Measurements from ENCODE around the gene TTC23.

The TTC23 gene

DNA sequence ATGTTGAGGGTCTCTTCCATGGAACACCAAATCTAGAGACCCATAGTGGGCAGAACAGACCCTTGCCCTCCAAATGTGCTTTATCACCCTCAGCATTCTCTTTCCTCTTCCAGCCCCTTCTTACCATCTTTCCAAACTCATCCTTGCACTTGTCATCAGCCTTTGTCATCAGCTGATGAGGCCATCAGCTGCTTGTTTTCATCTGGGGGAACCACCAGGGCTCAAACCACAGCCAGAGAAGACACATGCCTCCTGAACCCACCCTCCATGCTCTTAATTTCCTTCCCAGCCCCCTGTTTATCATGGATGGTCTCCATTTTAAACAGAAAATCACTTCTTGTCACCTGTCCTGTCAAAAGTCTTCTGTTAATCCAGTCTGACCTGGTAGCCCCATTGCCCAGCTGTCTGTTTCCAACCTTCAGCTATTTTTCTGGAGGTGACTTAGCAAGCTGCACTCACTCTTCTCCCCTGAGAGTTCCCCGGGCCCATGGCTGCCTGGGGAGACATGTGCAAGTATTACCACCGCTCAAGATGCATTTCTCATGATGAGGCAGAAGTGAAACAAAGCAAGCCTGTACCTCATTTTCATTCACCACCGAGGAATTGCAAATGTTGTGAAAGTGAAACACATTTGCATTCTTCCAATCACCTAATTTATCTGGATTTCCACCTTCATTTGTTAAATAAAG is 159.2 kb downstream of the TTC23 start:
- TF ChIP-seq, protein P1, sequence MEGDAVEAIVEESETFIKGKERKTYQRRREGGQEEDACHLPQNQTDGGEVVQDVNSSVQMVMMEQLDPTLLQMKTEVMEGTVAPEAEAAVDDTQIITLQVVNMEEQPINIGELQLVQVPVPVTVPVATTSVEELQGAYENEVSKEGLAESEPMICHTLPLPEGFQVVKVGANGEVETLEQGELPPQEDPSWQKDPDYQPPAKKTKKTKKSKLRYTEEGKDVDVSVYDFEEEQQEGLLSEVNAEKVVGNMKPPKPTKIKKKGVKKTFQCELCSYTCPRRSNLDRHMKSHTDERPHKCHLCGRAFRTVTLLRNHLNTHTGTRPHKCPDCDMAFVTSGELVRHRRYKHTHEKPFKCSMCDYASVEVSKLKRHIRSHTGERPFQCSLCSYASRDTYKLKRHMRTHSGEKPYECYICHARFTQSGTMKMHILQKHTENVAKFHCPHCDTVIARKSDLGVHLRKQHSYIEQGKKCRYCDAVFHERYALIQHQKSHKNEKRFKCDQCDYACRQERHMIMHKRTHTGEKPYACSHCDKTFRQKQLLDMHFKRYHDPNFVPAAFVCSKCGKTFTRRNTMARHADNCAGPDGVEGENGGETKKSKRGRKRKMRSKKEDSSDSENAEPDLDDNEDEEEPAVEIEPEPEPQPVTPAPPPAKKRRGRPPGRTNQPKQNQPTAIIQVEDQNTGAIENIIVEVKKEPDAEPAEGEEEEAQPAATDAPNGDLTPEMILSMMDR (IDR thresholded peaks at IDR 0.05; ENCODE audit: low read depth, low read length) = no peak
- H3K4me3 ChIP-seq (ENCODE audit: low read depth, low read length) = no peak overlapping the region

GRCh38 chr15:99087405-99087943 is 161.9 kb downstream of the TTC23 start:
- TF ChIP-seq, protein P1 (IDR thresholded peaks at IDR 0.05; ENCODE audit: low read depth, low read length) = no peak
- no peak overlapping the region for H3K4me3 ChIP-seq (ENCODE audit: low read depth, low read length)

- no peak overlapping the region for H3K4me3 ChIP-seq (ENCODE audit: low read depth, low read length)
- TF ChIP-seq, protein P1 (IDR thresholded peaks at IDR 0.05; ENCODE audit: low read depth, low read length) = no peak
These were observed 163.1 kb downstream of the TTC23 start for GRCh38 chr15:99086327-99086667.

Measured in WI38 (cell line).